Peyer's patch (tissue), 4 donors: ENCODE data around the gene SLC16A1. TPM values are rescaled to one million over a fixed set of nuclear protein-coding genes. Genes with fewer than 3 reads are reported as not detected.

ENCODE experiments used
- DNase-seq, 3 donors: peaks; one replicate each; pipeline ENCODE4 v3.0.0-alpha.2; 2017 to 2019
- H3K27ac ChIP-seq, 4 donors: fragments of 200-600 bp; sonication (generic); one replicate each; pipeline ENCODE4 v1.5.1; 2016 to 2019
- H3K27me3 ChIP-seq, 2 donors: fragments of 200-600 bp; sonication (generic); one replicate each; pipeline ENCODE4 v1.5.1; 2019
- H3K36me3 ChIP-seq, 3 donors: fragments of 200-600 bp; sonication (generic); one replicate each; pipeline ENCODE4 v1.5.1; 2016 to 2019
- H3K4me1 ChIP-seq, 4 donors: fragments of 200-600 bp; sonication (generic); one replicate each; pipeline ENCODE4 v1.5.1; 2016 to 2019
- H3K4me3 ChIP-seq, 4 donors: fragments of 200-600 bp; sonication (generic); 1 replicate in 3 of 4; 2 replicates in 1 of 4; pipeline ENCODE4 v1.5.1; 2016 to 2019; ENCODE audit warnings: mild to moderate bottlenecking in 1 of 4
- H3K9me3 ChIP-seq, 4 donors: fragments of 200-600 bp; sonication (generic); one replicate each; pipeline ENCODE4 v1.5.1; 2016 to 2019; ENCODE audit warnings: mild to moderate bottlenecking in 1 of 4
- CTCF ChIP-seq, 6 experiments: fragments of 450-650 bp in 4 of 6; fragments of 200-600 bp in 2 of 6; sonication (generic) in 1 of 6; IDR thresholded peaks; one replicate each; pipeline ENCODE4 v1.5.1; 2017 to 2019; ENCODE audit warnings: antibody characterized with exemption in 6 of 6, mild to moderate bottlenecking in 3 of 6, moderate library complexity in 1 of 6
- POLR2A ChIP-seq, 2 donors: fragments of 450-650 bp; IDR thresholded peaks; one replicate each; pipeline ENCODE4 v1.5.1; 2017; ENCODE audit warnings: antibody characterized with exemption in 2 of 2, mild to moderate bottlenecking in 2 of 2, moderate library complexity in 2 of 2
- total RNA-seq, 4 donors: library from RNA; depleted of rRNA; stranded (reverse); fragments of >200 nt; gene quantifications; one replicate each; pipeline ENCODE4 v1.1.0, GENCODE V29; 2016

Gene SLC16A1
- total RNA-seq, 4 donors from 2014 or later = 2.5 to 33.1 (median 14.0) TPM

- Histone ChIP-seq H3K27ac (peak overlapping the region in 2 of 4 donors; percentile 13 to 31), H3K9me3 (no peaks in the 10 kb centered on the region), H3K36me3 (no peaks in the 10 kb centered on the region), H3K4me1 (peaks cover 0 to 22% (median 3%) of the 10 kb centered on the region in 4 donors), H3K27me3 (no peaks in the 10 kb centered on the region), H3K4me3 (no peak overlapping the region)
- TF ChIP-seq POLR2A (IDR thresholded peaks at IDR 0.05) = no peak
- no peak for TF ChIP-seq CTCF (IDR thresholded peaks at IDR 0.05)
- DNase-seq = no peak
Observed at GRCh38 chr1:112937495-112937894, 18.5 kb downstream of the SLC16A1 start.

- H3K9me3 ChIP-seq = no peaks in the 10 kb centered on the region
- peaks cover 0 to 22% (median 3%) of the 10 kb centered on the region in 4 donors for H3K4me1 ChIP-seq
- no peak for DNase-seq
- H3K4me3 ChIP-seq = no peak overlapping the region
- no peaks in the 10 kb centered on the region for H3K36me3 ChIP-seq
- H3K27ac ChIP-seq = peak overlapping the region in 1 of 4 donors; percentile 13
- no peaks in the 10 kb centered on the region for H3K27me3 ChIP-seq
- TF ChIP-seq CTCF (IDR thresholded peaks at IDR 0.05) (no peak), POLR2A (IDR thresholded peaks at IDR 0.05) (no peak)
Observed at GRCh38 chr1:112937070-112937469, 18.9 kb downstream of the SLC16A1 start.

GRCh38 chr1:112935461-112936111 lies 20.4 kb downstream of the SLC16A1 start:
- Histone ChIP-seq H3K36me3 (no peaks in the 10 kb centered on the region), H3K4me1 (peaks cover 0 to 22% (median 3%) of the 10 kb centered on the region in 4 donors), H3K4me3 (no peak overlapping the region), H3K27ac (no peak overlapping the region), H3K9me3 (no peaks in the 10 kb centered on the region), H3K27me3 (no peaks in the 10 kb centered on the region)
- no peak for DNase-seq
- TF ChIP-seq CTCF (IDR thresholded peaks at IDR 0.05) = no peak
- TF ChIP-seq POLR2A (IDR thresholded peaks at IDR 0.05) = no peak

GRCh38 chr1:112934577-112934976 lies 21.4 kb downstream of the SLC16A1 start:
- no peaks in the 10 kb centered on the region for H3K36me3 ChIP-seq
- no peak overlapping the region for H3K4me3 ChIP-seq
- no peak for DNase-seq
- no peak for TF ChIP-seq CTCF (IDR thresholded peaks at IDR 0.05)
- TF ChIP-seq POLR2A (IDR thresholded peaks at IDR 0.05) = no peak
- H3K4me1 ChIP-seq = peaks cover 0 to 22% (median 3%) of the 10 kb centered on the region in 4 donors
- no peaks in the 10 kb centered on the region for H3K27me3 ChIP-seq
- no peak overlapping the region for H3K27ac ChIP-seq
- H3K9me3 ChIP-seq = no peaks in the 10 kb centered on the region

- Histone ChIP-seq H3K9me3 (no peaks in the 10 kb centered on the region), H3K4me3 (no peak overlapping the region), H3K27me3 (no peaks in the 10 kb centered on the region), H3K4me1 (peaks cover 0 to 22% (median 3%) of the 10 kb centered on the region in 4 donors), H3K27ac (no peak overlapping the region), H3K36me3 (no peaks in the 10 kb centered on the region)
- no peak for DNase-seq
- TF ChIP-seq POLR2A (IDR thresholded peaks at IDR 0.05) = no peak
- TF ChIP-seq CTCF (IDR thresholded peaks at IDR 0.05) = no peak
Observed at GRCh38 chr1:112933820-112934571, 22.0 kb downstream of the SLC16A1 start.
